HEK293T (cell line): ENCODE measurements around the gene CNFN.

Source experiments
- FOXK2 ChIP-seq: fragments of 450-650 bp; IDR thresholded peaks from 2 replicates; pipeline ENCODE4 v1.6.1; 2016; ENCODE audit warnings: mild to moderate bottlenecking
- SP1 ChIP-seq: fragments of 450-650 bp; IDR thresholded peaks from 2 replicates; pipeline ENCODE4 v1.6.1; 2017

- TF ChIP-seq SP1 = no peak
- TF ChIP-seq FOXK2 = no peak
Observed at GRCh38 chr19:42348211-42348610, 41.9 kb downstream of the CNFN start.
